Erythroblast (primary cell): ENCODE results near the gene ACP6.
"Not testable (repeated sequence)": the region's sequence is repeated elsewhere in the genome, so short reads cannot be mapped to it uniquely, and the experiment has no call there.

Experiments used
- GATA1 ChIP-seq: IDR thresholded peaks from 2 replicates; pipeline ENCODE4 v1.6.1; 2011; ENCODE audit warnings: low read depth, mild to moderate bottlenecking, control low read depth, low read length, moderate library complexity
- POLR2A ChIP-seq: IDR thresholded peaks from 2 replicates; pipeline ENCODE4 v1.6.1; 2011; ENCODE audit warnings: mild to moderate bottlenecking, low read length

DNA sequence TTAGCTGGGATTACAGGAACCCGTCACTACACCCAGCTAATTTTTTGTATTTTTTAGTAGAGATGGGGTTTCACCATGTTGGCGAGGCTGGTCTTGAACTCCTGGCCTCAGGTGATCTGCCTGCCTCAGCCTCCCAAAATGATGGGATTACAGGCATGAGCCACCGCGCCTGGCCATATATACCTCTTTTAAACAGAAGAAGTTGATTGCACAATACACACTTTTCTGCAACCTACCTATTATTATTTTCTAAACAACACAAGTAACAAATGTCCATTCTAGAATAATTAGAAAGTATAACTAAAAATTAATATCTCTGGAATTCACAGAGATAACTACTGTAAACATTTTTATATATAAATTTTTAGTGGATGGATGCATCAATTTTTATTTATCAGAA is 55.4 kb downstream of the ACP6 start:
- not testable (repeated sequence) for TF ChIP-seq POLR2A, GATA1
